ENCODE measurements around the gene KISS1.

DNA sequence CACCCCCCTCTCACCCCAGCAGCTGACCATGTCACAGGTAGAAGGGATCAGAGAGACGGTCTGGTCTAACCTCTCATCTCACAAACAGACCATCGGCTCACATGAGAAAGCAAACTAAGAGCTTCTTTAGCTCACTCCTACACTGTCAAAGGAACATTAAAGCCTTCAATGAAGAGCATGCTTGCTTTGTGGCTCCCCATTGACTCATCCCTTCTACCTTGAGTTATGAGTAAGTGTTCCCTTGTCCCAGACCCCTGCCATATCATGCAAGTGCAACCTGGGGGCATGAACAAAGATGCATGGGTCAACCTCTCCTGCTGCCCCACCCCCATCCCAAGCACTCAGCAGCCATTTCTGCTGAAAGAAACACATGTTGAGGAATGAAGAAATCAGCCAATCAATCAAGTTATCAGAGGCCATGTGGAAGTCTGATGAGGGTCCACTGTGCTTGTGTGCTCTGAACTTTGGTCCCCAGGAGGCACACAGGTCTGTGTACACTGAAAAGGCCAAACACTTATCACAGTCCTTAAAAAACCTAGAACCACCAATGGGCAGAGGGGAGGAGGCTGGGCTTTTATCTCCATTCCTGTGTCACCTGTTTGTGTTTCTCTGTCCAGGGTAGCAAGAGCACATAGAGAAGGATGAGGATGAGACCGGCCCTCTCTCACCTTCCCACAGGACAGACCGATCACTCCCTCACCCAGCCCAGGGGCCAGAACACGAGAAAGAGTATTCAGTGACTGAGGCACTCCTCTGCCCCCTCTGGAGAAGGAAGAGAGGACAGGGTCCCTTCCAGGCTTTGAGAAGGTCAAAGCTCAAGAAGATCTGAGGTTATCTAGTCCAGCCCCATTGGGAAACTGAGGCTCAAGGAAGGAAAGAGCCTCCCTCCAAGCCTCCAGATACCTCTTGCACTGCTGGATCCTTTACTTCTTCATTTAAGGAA, 54.0 kb downstream of the KISS1 start:
- TF ChIP-seq RFX5 (IDR thresholded peaks at IDR 0.05; ENCODE audit: low read length) = no peak
- TF ChIP-seq YY1 (IDR thresholded peaks at IDR 0.05; ENCODE audit: low read depth) = no peak
- no peak for TF ChIP-seq JUND (IDR thresholded peaks at IDR 0.05)
- TF ChIP-seq, protein P1, sequence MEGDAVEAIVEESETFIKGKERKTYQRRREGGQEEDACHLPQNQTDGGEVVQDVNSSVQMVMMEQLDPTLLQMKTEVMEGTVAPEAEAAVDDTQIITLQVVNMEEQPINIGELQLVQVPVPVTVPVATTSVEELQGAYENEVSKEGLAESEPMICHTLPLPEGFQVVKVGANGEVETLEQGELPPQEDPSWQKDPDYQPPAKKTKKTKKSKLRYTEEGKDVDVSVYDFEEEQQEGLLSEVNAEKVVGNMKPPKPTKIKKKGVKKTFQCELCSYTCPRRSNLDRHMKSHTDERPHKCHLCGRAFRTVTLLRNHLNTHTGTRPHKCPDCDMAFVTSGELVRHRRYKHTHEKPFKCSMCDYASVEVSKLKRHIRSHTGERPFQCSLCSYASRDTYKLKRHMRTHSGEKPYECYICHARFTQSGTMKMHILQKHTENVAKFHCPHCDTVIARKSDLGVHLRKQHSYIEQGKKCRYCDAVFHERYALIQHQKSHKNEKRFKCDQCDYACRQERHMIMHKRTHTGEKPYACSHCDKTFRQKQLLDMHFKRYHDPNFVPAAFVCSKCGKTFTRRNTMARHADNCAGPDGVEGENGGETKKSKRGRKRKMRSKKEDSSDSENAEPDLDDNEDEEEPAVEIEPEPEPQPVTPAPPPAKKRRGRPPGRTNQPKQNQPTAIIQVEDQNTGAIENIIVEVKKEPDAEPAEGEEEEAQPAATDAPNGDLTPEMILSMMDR (IDR thresholded peaks at IDR 0.05) = no peak
- no peak for TF ChIP-seq MEF2A (IDR thresholded peaks at IDR 0.05; ENCODE audit: borderline replicate concordance, low read depth)
- TF ChIP-seq FOXJ3 (CRISPR knock-in tag; IDR thresholded peaks at IDR 0.05) = no peak
- TF ChIP-seq, protein P2, sequence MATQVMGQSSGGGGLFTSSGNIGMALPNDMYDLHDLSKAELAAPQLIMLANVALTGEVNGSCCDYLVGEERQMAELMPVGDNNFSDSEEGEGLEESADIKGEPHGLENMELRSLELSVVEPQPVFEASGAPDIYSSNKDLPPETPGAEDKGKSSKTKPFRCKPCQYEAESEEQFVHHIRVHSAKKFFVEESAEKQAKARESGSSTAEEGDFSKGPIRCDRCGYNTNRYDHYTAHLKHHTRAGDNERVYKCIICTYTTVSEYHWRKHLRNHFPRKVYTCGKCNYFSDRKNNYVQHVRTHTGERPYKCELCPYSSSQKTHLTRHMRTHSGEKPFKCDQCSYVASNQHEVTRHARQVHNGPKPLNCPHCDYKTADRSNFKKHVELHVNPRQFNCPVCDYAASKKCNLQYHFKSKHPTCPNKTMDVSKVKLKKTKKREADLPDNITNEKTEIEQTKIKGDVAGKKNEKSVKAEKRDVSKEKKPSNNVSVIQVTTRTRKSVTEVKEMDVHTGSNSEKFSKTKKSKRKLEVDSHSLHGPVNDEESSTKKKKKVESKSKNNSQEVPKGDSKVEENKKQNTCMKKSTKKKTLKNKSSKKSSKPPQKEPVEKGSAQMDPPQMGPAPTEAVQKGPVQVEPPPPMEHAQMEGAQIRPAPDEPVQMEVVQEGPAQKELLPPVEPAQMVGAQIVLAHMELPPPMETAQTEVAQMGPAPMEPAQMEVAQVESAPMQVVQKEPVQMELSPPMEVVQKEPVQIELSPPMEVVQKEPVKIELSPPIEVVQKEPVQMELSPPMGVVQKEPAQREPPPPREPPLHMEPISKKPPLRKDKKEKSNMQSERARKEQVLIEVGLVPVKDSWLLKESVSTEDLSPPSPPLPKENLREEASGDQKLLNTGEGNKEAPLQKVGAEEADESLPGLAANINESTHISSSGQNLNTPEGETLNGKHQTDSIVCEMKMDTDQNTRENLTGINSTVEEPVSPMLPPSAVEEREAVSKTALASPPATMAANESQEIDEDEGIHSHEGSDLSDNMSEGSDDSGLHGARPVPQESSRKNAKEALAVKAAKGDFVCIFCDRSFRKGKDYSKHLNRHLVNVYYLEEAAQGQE (IDR thresholded peaks at IDR 0.05; ENCODE audit: low read depth, low read length) = no peak
- no peak for TF ChIP-seq TAF1 (IDR thresholded peaks at IDR 0.05; ENCODE audit: borderline replicate concordance, low read depth, low read length)
- no peak for TF ChIP-seq EZH2phosphoT487 (IDR thresholded peaks at IDR 0.05; ENCODE audit: borderline replicate concordance, low read depth)

Measured in SK-N-SH (cell line).